NCI-H69 (cell line): ENCODE data around the gene PSTK.

ENCODE experiments used
- DNase-seq: peaks from one replicate; lab custom pipeline; 2025; lab: John Stamatoyannopoulos, UW

PSTK gene

DNA sequence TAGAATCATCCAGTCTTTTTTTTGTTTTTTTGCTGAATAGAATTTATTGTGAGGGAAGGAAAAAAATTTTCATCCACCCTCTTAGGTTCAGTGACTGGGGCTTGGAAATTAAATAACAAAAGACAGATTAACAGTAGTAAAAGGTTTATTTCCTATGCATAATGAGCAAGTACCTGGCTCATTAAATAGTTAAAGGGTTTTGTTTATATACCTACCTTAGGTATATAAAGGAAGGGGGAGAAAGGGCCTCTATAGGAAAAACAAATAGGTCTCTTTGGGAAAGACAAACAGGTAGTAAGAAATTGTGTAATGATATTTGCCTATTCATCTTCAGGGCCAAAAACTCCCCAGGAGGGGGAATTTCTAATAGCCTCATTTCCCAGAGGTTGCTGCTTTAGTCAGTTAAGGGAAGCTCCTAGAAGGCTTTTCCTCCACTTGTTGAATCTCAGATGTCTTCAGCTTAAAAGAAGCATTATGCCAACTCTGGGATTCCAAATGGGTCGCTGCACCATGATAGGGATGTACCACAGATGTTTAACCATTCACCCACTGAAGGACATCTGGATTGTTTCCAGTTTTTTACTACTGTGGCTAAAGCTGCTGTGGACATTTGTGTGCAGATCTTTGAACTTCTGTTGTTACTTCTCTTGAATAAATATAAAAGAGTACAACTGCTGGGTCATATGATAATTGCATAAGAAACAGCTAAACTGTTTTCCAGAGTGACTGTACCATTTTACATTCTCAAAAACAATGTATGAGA lies 39.9 kb downstream of the PSTK start:
- DNase-seq, result peak; percentile 69

- peak; percentile 5 for DNase-seq
Observed at GRCh38 chr10:123021517-123021916, 41.3 kb downstream of the PSTK start.

GRCh38 chr10:123024540-123024939 lies 44.3 kb downstream of the PSTK start:
- DNase-seq, result no peak

DNA sequence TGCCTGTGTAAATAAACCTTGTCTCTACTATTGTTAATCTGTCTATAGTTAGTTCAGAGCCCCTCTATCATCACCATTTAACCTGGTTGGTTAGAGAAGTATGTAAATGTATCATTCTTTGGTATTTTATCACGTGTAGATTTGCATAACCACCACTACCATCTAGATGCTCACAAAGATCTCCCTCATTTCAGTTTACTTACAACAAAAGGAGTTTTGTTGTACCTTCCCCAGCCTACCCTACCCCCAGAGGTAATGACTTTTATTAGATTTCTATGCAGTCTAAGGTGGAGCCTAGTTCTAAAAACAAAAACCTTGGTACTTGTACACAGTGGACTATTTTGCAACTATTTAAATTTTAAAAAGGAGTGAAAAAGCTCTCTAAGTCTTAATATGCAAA lies 46.1 kb downstream of the PSTK start:
- no peak for DNase-seq

DNA sequence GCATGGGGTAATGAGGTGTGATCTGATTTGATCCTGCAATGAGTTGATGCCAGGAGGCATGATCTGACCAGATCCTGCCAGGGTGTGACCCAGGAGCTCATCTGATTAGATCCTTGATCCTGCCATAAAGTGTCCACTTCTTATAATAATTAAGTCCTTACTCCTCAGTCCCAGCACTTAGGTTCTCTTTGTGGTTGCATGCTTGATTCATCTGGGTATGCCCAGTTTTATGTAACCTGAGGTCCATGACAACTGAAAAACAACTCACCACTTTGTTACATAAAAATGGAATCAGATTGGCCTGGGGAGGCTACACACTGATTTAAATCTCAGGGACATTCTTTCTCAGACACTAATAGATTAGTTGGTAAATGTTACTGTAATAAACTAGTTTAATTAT lies 47.7 kb downstream of the PSTK start:
- DNase-seq, result no peak

DNA sequence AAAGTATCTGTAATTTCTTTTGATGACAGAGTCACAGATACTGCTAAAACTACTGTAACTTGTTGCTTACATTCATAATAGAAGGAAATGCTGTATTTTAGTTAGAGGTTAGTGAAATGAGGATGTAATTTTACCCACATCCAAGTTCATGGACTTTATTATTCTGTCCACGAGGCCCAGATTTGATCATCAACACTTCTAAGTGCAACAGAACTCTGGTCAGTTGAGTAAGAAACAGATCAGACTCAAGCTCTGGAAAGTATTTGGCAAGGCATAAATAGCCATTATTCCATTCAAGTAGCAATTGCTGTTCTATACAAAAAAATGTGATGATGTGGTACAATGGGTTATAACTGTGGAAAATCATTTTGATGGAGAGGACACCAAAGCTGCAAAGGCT lies 50.9 kb downstream of the PSTK start:
- DNase-seq, result no peak

GRCh38 chr10:123034332-123034731 lies 54.1 kb downstream of the PSTK start:
- DNase-seq, result no peak

GRCh38 chr10:123035467-123036086 lies 55.4 kb downstream of the PSTK start:
- DNase-seq, result no peak

- no peak for DNase-seq
Observed at GRCh38 chr10:123038782-123039631, 58.8 kb downstream of the PSTK start.

GRCh38 chr10:123039632-123039930 lies 59.4 kb downstream of the PSTK start:
- DNase-seq, result no peak
